ENCODE measurements around the gene CPA5.

Gene CPA5

GRCh38 chr7:130333832-130334231, 10.8 kb upstream of the CPA5 start:
- DNase-seq = no peak

DNA sequence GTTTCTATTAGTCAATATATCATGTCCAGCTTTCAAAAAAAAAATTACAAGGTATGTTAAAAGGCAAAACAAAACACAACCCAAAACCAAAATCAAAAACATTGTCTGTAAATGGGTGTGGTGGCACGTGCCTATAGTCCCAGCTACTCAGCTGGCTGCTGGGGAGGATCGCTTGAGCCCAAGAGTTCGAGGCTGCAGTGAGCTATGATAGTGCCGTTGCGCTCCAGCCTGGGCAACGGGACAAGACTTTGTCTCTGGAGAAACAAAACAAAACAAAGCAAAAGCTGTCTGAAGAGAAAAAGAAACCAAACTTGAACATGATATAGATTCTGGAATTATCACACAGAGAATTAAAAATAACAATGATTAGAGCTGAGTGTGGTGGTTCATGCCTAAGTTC, 10.3 kb upstream of the CPA5 start:
- DNase-seq = no peak

GRCh38 chr7:130337410-130337971, 7.1 kb upstream of the CPA5 start:
- DNase-seq = no peak

GRCh38 chr7:130338233-130338632, 6.4 kb upstream of the CPA5 start:
- DNase-seq = no peak

DNA sequence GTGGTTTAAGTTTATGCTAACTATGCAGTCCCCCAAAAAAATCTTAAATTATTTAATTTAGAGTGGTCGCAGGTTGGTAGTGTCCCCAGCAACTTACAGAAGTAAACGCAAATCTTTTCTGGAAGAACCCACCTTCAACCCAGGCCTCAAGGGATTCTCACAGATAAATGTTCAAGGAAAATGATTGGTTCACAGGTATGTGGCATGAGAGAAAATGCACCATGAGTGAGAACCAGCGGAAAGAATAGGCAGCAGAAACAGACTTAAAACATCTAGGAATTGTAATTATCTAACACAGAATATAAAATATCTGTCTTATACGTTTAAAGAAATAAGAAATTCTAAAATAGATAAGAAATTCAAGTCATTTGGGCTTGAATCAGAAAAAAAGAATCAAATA, 2.7 kb upstream of the CPA5 start:
- DNase-seq = no peak

GRCh38 chr7:130342701-130343380, 1.8 kb upstream of the CPA5 start:
- no peak for DNase-seq

- no peak for DNase-seq
These were observed 520 bp downstream of the CPA5 start for GRCh38 chr7:130345136-130345535.

DNA sequence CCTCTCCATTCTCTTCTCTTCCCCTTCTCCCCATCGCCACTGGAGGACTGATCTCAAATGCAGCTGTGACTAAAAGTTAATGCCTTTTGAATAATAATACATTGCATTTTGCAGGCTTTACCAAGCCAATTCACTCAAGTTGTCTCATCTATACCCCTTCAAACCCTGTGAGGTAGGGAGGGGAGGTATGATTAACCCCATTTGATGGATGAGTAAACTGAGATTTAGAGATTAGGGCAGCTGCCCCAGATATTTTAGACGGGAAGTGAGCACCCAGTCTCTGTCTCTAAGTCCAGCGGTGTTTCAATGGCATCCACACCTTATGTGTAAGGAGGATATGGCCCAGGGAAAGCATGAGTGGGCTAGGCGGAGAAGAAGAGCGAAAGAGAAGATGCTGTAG, 1.1 kb downstream of the CPA5 start:
- DNase-seq = no peak

GRCh38 chr7:130346177-130346905, 1.7 kb downstream of the CPA5 start:
- DNase-seq = no peak

DNA sequence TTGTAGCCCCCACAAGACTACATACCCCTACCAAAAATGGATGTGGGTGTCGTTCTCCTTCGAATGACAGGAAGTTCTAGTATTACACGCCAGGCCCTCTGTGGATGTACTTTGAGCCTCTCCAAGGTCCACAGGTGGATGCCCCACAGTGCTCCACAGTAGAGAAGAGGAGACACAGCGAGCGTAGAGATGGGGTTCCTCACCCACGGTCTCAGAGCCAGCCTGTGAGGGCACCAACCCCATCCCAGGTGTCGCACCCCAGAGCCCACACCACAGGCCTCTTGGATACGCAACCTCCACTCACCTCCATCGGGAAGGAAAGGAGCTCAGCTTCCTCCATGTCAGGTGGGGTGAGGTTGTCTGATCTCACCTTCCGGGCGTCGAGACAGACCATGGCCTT, 2.3 kb downstream of the CPA5 start:
- no peak for DNase-seq

GRCh38 chr7:130349911-130350782, 5.5 kb downstream of the CPA5 start:
- DNase-seq = no peak

DNA sequence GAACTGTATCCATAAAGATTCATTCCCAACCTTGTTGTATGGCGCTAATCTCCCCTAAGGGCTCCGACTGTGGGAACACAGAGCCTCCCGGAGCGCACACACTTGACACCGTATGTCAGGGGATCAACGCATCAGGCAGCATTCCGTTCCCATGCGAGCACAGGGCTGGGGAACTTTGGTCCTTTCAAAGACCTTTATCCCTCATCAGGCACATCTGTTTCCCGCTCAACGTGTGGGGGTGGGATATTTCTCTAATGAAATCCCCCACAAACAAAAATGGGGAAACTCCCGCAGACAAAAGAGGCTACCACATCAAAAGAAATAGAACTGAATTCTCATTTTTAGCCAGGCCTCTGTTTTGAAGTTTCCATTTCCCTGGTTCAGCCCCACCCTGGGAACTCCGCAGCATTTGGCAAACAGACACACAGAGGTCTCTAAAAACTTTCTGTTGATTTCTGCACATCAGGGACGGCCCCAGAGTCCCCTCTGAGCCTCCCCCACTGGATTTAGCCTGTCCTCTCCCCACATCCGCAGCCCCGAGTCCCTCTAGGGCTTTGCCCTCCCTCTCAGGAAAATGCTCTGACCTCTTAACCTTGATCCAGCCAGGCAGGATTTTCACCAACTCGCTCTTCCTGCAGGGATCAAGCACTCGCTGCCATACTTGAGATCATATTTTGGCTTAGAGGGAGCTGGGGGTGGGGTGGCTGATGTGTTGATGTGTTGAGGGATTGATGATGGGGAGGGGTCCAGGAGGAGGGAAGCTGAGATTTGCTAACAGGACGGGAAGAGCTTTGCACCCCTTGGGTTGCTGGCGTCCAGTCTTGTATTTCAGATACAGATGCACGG, 6.6 kb downstream of the CPA5 start:
- no peak for DNase-seq

- no peak for DNase-seq
These were observed 7.1 kb downstream of the CPA5 start for GRCh38 chr7:130351791-130352090.

GRCh38 chr7:130352194-130353074, 7.8 kb downstream of the CPA5 start:
- no peak for DNase-seq

DNA sequence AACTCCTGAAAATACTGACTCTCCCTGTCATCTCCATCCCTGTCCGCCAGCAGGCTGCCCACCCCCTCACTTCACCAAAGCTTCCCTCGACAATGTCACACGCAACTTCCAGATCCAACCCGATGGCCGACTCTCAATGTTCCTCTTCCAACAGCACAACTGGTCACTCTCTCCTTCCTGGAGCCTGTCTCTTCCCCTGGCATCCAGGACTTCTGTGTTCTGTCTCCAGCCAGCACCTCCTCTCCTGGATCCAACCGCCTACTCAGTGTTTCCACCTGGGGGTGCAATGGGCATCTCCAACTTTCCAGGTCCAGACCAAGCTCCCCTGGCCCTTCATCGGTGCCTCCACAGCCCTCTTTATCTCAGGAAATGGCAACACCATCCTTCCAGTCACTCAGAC, 8.6 kb downstream of the CPA5 start:
- DNase-seq = no peak

- DNase-seq = no peak
These were observed 11.7 kb downstream of the CPA5 start for GRCh38 chr7:130356121-130356875.

- no peak for DNase-seq
These were observed 12.4 kb downstream of the CPA5 start for GRCh38 chr7:130356876-130357611.

DNA sequence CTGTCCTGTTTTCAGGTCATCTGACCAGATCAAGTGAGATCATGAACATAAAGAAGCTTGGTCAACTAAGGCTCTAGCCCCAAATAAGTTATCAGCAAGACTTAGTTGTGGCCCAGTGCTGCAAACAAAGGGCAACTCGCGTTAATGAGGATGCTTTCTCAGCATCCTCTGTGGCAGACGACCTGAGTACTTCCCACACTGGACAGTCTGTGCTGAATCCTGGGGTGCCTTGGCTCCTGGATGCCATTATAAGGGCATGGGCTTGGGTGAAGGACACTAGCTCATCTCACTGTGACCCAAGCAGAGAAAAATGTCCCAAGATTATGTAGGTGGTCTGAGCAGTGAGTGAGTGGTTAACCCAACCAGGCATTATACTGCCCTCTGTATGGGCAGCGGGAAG, 13.9 kb downstream of the CPA5 start:
- DNase-seq = no peak

- no peak for DNase-seq
These were observed 14.8 kb downstream of the CPA5 start for GRCh38 chr7:130359276-130359857.

GRCh38 chr7:130360518-130360917, 15.9 kb downstream of the CPA5 start:
- DNase-seq = no peak

Data from activated T-cell treated with anti-CD3 and anti-CD28 coated beads for 4 hours (primary cell).